ENCODE results near the gene KRTAP27-1. TPM values are rescaled to one million over a fixed set of nuclear protein-coding genes. Genes with fewer than 3 reads are reported as not detected.

Gene KRTAP27-1
- total RNA-seq, 1 donor from 2014 or later = not detected

DNA sequence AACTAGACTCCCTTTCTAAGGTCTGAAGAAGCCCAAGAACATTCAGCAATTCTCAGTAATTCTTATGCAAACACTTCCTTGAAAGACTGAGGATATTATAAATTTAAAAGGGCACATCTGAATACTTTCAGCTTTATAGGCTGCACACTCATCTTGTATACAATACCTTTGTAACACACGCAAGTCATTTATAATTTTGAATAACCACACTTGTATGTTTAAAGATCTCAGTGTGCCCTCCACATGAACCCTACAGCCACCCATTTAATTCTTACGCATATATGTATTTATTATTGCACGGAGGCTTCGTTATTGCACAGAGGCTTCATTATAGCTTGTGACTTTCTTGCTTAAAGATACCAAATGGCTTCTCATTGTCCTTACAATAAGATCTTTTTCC is 1.2 kb upstream of the KRTAP27-1 start:
- Mint-ChIP-seq H3K27ac (ENCODE audit: unreplicated experiment) (no peak overlapping the region), H3K4me1 (ENCODE audit: unreplicated experiment) (peaks cover 39% of the 10 kb centered on the region), H3K4me3 (ENCODE audit: unreplicated experiment) (no peak overlapping the region), H3K27me3 (ENCODE audit: unreplicated experiment) (no peaks in the 10 kb centered on the region), H3K9me3 (ENCODE audit: unreplicated experiment) (no peaks in the 10 kb centered on the region), H3K36me3 (ENCODE audit: unreplicated experiment) (no peaks in the 10 kb centered on the region)
- DNase-seq (ENCODE audit: extremely low spot score, unreplicated experiment) = no peak
- no peak for TF ChIP-seq CTCF (IDR thresholded peaks at IDR 0.05)

- DNase-seq (ENCODE audit: extremely low spot score, unreplicated experiment) = no peak
- Mint-ChIP-seq H3K4me3 (ENCODE audit: unreplicated experiment) (no peak overlapping the region), H3K27me3 (ENCODE audit: unreplicated experiment) (no peaks in the 10 kb centered on the region), H3K9me3 (ENCODE audit: unreplicated experiment) (no peaks in the 10 kb centered on the region), H3K36me3 (ENCODE audit: unreplicated experiment) (no peaks in the 10 kb centered on the region), H3K4me1 (ENCODE audit: unreplicated experiment) (peaks cover 48% of the 10 kb centered on the region), H3K27ac (ENCODE audit: unreplicated experiment) (peak overlapping the region; percentile 70)
- no peak for TF ChIP-seq CTCF (IDR thresholded peaks at IDR 0.05)
Measured at GRCh38 chr21:30337772-30338171, 278 bp upstream of the KRTAP27-1 start.

DNA sequence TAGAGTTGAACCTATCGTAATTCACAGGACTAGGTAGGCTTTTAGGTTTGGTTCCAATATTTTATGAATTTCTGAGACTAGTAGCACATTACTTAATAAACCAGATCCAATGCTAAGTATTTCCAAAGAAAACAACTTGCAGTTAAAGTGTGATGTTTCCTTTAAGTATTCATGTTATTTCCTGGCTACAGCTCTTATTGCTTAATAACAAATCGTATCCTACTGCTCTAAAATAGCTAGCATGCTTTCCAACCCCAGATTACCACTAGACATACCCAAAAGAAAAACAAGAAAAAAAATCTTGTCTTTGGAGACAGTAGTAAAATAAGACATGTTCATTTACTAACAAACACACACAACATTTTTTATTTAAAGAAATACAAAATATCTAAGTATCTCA is 898 bp downstream of the KRTAP27-1 start:
- DNase-seq (ENCODE audit: extremely low spot score, unreplicated experiment) = no peak
- H3K9me3 Mint-ChIP-seq (ENCODE audit: unreplicated experiment) = no peaks in the 10 kb centered on the region
- no peaks in the 10 kb centered on the region for H3K27me3 Mint-ChIP-seq (ENCODE audit: unreplicated experiment)
- H3K4me3 Mint-ChIP-seq (ENCODE audit: unreplicated experiment) = no peak overlapping the region
- TF ChIP-seq CTCF (IDR thresholded peaks at IDR 0.05) = no peak
- peak overlapping the region; percentile 70 for H3K27ac Mint-ChIP-seq (ENCODE audit: unreplicated experiment)
- peaks cover 54% of the 10 kb centered on the region for H3K4me1 Mint-ChIP-seq (ENCODE audit: unreplicated experiment)
- no peaks in the 10 kb centered on the region for H3K36me3 Mint-ChIP-seq (ENCODE audit: unreplicated experiment)

DNA sequence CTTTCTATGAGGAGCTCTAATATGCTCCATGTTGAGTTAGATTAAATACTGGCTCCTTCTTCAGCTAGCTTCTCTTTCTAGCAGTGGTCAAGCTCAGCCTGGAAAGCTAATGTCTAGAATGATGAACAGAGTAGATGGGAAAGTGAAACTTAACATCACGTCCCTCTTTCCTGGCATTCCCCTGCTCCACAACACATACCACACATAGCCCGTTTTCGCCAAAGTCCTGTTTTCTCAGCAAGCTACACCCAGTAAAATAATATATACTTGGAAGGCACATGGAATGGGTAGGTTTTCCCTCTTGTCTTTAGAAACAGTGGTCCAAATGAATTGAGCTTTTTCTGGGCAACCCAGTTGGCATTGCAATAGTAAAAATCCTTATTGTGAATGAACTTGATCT is 3.8 kb downstream of the KRTAP27-1 start:
- Mint-ChIP-seq H3K4me3 (ENCODE audit: unreplicated experiment) (peak overlapping the region; percentile 61), H3K36me3 (ENCODE audit: unreplicated experiment) (no peaks in the 10 kb centered on the region), H3K27me3 (ENCODE audit: unreplicated experiment) (no peaks in the 10 kb centered on the region), H3K9me3 (ENCODE audit: unreplicated experiment) (no peaks in the 10 kb centered on the region), H3K4me1 (ENCODE audit: unreplicated experiment) (peaks cover 56% of the 10 kb centered on the region), H3K27ac (ENCODE audit: unreplicated experiment) (peak overlapping the region; percentile 74)
- no peak for TF ChIP-seq CTCF (IDR thresholded peaks at IDR 0.05)
- DNase-seq (ENCODE audit: extremely low spot score, unreplicated experiment) = no peak

GRCh38 chr21:30332681-30333080 is 4.8 kb downstream of the KRTAP27-1 start:
- H3K4me1 Mint-ChIP-seq (ENCODE audit: unreplicated experiment) = peaks cover 52% of the 10 kb centered on the region
- H3K27ac Mint-ChIP-seq (ENCODE audit: unreplicated experiment) = peak overlapping the region; percentile 74
- no peak for DNase-seq (ENCODE audit: extremely low spot score, unreplicated experiment)
- H3K27me3 Mint-ChIP-seq (ENCODE audit: unreplicated experiment) = no peaks in the 10 kb centered on the region
- no peak overlapping the region for H3K4me3 Mint-ChIP-seq (ENCODE audit: unreplicated experiment)
- no peaks in the 10 kb centered on the region for H3K36me3 Mint-ChIP-seq (ENCODE audit: unreplicated experiment)
- no peak for TF ChIP-seq CTCF (IDR thresholded peaks at IDR 0.05)
- H3K9me3 Mint-ChIP-seq (ENCODE audit: unreplicated experiment) = no peaks in the 10 kb centered on the region
